Subcutaneous adipose tissue (tissue), 4 donors: ENCODE measurements around the gene ACOT6. TPM values are rescaled to one million over a fixed set of nuclear protein-coding genes. Genes with fewer than 3 reads are reported as not detected.
"Not testable (repeated sequence)": the region's sequence is repeated elsewhere in the genome, so short reads cannot be mapped to it uniquely, and the experiment has no call there.

Experiments used
- total RNA-seq, 4 donors: library from RNA; depleted of rRNA; stranded (reverse); fragments of >200 nt; gene quantifications; one replicate each; pipeline ENCODE4 v1.1.0, GENCODE V29; 2016
- TF ChIP-seq, protein P1 (sequence below): fragments of 450-650 bp; IDR thresholded peaks from one replicate; pipeline ENCODE4 v1.5.1; 2016; ENCODE audit warnings: low read depth, mild to moderate bottlenecking, control low read depth, antibody characterized with exemption, moderate library complexity

Gene ACOT6, protein sequence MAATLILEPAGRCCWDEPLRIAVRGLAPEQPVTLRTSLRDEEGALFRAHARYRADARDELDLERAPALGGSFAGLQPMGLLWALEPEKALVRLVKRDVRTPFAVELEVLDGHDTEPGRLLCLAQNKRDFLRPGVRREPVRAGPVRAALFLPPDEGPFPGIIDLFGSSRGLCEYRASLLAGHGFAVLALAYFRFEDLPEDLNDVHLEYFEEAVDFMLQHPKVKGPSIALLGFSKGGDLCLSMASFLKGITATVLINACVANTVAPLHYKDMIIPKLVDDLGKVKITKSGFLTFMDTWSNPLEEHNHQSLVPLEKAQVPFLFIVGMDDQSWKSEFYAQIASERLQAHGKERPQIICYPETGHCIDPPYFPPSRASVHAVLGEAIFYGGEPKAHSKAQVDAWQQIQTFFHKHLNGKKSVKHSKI
- total RNA-seq, result not detected

DNA sequence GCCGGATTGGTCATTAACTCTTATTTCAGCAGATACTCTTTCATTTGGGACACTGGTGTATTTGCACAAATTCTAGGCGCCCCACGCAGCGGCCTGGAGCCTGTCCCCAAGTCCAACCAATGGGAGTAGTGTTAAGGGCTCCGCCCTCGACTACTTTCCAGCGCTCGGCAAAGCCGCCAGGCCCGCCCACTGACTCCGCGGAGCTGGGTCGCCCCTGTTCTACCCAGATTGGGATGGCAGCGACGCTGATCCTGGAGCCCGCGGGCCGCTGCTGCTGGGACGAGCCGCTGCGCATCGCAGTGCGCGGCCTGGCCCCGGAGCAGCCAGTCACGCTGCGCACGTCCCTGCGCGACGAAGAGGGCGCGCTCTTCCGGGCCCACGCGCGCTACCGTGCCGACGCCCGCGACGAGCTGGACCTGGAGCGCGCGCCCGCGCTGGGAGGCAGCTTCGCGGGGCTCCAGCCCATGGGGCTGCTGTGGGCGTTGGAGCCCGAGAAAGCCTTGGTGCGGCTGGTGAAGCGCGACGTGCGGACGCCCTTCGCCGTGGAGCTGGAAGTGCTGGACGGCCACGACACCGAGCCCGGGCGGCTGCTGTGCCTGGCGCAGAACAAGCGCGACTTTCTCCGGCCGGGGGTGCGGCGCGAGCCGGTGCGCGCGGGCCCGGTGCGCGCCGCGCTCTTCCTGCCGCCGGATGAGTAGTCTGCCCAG, at the start of gene ACOT6:
ACOT6 (plus strand) TSS at position 179 of the 707 bp plus-strand sequence; CDS start at position 234, 55 bp downstream.
- TF ChIP-seq, protein P1, sequence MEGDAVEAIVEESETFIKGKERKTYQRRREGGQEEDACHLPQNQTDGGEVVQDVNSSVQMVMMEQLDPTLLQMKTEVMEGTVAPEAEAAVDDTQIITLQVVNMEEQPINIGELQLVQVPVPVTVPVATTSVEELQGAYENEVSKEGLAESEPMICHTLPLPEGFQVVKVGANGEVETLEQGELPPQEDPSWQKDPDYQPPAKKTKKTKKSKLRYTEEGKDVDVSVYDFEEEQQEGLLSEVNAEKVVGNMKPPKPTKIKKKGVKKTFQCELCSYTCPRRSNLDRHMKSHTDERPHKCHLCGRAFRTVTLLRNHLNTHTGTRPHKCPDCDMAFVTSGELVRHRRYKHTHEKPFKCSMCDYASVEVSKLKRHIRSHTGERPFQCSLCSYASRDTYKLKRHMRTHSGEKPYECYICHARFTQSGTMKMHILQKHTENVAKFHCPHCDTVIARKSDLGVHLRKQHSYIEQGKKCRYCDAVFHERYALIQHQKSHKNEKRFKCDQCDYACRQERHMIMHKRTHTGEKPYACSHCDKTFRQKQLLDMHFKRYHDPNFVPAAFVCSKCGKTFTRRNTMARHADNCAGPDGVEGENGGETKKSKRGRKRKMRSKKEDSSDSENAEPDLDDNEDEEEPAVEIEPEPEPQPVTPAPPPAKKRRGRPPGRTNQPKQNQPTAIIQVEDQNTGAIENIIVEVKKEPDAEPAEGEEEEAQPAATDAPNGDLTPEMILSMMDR, result no peak

DNA sequence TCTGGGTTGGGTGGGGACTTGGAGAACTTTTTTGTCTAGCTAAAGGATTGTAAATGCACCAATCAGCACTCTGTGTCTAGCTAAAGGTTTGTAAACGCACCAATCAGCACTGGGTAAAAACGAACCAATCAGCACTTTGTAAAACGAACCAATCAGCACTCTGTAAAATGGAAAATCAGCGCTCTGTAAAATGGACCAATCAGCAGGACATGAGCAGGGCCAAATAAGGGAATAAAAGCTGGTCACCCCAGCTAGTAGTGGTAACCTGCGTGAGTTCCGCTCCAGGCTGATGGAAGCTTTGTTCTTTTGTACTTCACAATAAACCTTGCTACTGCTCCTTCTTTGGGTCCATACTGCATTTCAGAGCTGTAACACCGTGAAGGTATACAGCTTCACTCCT, 45.0 kb upstream of the ACOT6 start:
- TF ChIP-seq, protein P1, result no peak

DNA sequence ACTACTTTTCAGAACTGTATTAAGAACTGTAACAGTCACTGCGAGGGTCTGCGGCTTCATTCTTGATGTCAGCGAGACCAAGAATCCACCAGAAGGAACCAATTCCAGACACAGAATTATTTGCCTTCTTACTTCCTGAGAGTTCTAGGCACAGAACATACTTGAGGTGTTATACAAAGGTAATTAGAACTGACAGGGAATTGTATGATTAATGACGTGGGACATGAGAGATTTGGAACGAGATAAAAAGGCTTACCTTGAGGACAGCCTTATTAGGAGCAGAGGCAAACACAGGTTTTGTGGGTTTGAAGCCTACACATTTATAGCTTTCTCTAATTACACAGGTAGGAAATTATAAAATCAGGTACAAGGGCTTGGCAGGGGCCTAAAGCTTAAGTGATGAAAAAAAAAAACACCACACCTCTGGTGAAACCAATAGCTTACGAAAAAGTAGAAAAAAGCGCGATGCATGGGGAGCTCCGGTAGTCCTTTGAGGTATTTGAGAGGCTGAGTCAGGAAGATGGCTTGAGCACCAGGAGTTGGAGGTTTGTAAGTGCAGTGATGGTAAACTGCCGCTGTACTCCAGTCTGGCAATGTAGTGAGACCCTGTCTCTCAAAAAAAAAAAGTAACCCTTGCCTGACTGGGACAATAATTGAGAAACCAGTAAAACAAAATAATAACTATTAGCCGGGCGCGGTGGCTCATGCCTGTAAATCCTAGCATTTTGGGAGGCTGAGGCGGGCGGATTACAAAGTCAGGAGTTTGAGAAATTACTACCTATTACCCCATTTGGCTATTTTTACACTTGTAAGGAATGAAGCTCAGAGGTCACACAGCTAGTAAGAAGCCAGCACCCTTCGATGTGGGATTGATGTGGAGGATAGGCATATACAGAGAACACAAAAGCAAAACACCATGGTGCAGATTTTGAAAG, 44.1 kb upstream of the ACOT6 start:
- TF ChIP-seq, protein P1, result no peak

DNA sequence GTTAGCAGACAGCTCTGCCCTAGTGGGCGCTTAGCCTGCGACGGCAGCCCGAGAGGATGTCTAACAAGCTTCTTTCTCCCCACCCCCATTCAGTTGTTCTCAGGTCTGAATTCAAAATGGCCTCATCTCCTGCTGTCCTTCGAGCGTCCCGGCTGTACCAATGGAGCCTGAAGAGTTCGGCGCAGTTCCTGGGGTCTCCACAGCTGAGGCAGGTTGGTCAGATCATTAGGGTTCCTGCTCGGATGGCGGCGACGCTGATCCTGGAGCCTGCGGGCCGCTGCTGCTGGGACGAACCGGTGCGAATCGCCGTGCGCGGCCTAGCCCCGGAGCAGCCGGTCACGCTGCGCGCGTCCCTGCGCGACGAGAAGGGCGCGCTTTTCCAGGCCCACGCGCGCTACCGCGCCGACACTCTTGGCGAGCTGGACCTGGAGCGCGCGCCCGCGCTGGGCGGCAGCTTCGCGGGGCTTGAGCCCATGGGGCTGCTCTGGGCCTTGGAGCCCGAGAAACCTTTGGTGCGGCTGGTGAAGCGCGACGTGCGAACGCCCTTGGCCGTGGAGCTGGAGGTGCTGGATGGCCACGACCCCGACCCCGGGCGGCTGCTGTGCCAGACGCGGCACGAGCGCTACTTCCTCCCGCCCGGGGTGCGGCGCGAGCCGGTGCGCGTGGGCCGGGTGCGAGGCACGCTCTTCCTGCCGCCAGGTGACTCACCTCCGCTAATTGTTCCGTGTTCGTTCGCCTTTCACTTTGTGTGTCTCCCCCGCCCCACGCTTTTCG, 42.9 kb upstream of the ACOT6 start, which contains the start of gene ACOT2:
ACOT2 (plus strand) TSS at position 29 of the 774 bp plus-strand sequence; CDS start at position 57, 28 bp downstream.
- TF ChIP-seq, protein P1, result not testable (repeated sequence)

DNA sequence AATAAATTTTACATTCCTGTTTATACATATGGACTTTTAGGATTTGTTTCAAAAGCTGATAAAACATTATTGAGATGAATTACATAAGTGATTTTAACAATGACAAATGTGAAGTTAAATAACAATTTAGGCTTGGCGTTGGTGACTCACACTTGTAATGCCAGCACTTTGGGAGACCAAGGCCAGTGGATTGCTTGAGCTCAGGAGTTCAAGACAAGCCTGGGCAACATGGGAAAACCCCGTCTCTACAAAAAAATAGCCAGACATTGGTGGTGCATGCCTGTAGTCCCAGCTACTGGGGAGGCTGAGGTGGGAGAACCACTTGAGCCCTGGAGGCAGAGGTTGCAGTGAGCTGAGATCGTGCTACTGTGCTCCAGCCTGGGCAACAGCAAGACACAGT, 35.9 kb upstream of the ACOT6 start:
- TF ChIP-seq, protein P1, result no peak

DNA sequence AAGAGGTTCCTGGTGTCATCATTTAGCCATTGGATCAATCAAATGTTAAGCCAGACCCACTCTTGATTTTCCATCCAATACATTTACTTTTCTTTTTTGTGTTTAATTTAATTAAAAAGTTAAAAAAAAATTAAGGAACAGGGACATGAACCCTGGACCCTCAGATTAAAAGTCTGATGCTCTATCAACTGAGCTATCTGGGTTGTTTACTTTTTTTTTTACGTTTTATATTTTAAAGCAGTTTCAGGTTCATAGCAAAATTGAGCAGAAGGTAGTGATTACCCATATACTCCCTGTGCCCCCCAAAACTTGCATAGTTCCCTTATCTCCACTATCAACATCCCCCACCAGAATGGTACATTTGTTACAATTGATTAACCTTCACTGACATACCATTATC, 23.6 kb upstream of the ACOT6 start:
- TF ChIP-seq, protein P1, result no peak
